K562 treated with DMSO at 1 percent for 24 hours (cell line): Measurements from ENCODE around the gene FBN1. TPM values are rescaled to one million over a fixed set of nuclear protein-coding genes. Genes with fewer than 3 reads are reported as not detected.

Experiments
- total RNA-seq: library from RNA; unstranded; fragments of 300-600 nt; gene quantifications from 2 replicates; pipeline ENCODE4 v1.2.3, GENCODE V29; 2022; ENCODE audit warnings: low read depth; ENCODE audit not compliant: insufficient read depth

Gene FBN1
- total RNA-seq = 0.30 and 0.42 TPM in 2 replicates

GRCh38 chr15:48645558-48646330 lies at the start of gene FBN1:
Gene FBN1, minus strand, starts transcription at chr15:48645709. Its CDS starts 940 bp downstream, at chr15:48644769.

Other genes with a start within 250 kb of the FBN1 start
- gene CEP152, start 165.4 kb upstream of the FBN1 start, total RNA-seq = 9.5 and 11.5 TPM in 2 replicates
- 87.9 and 98.2 TPM in 2 replicates for gene EID1, start 232.4 kb upstream of the FBN1 start, total RNA-seq